HepG2 (cell line): ENCODE results near the gene TNFAIP6. TPM values are rescaled to one million over a fixed set of nuclear protein-coding genes. Genes with fewer than 3 reads are reported as not detected.

Experiments
- KDM5B ChIP-seq: sonication (generic); formaldehyde crosslinking; IDR thresholded peaks from 2 replicates; pipeline ENCODE4 v1.4.0; 2020; ENCODE audit warnings: missing genetic modification reagents, mild to moderate bottlenecking, borderline replicate concordance
- PAX8 ChIP-seq: sonication (generic); formaldehyde crosslinking; IDR thresholded peaks from 2 replicates; pipeline ENCODE4 v1.8.0; 2022; ENCODE audit warnings: mild to moderate bottlenecking, missing genetic modification reagents, borderline replicate concordance
- RXRB ChIP-seq: IDR thresholded peaks from 2 replicates; pipeline ENCODE4 v1.6.1; 2016; ENCODE audit warnings: borderline replicate concordance, missing genetic modification reagents, missing compliant biosample characterization
- ZBED4 ChIP-seq: sonication (generic); formaldehyde crosslinking; IDR thresholded peaks from 2 replicates; pipeline ENCODE4 v1.4.0; 2020; ENCODE audit warnings: missing genetic modification reagents, borderline replicate concordance
- ZBTB4 ChIP-seq: sonication (generic); formaldehyde crosslinking; IDR thresholded peaks from 2 replicates; pipeline ENCODE4 v1.4.0; 2020; ENCODE audit warnings: missing genetic modification reagents, mild to moderate bottlenecking, borderline replicate concordance
- ZNF317 ChIP-seq: sonication (generic); formaldehyde crosslinking; IDR thresholded peaks from 2 replicates; pipeline ENCODE4 v1.5.0; 2020; ENCODE audit warnings: mild to moderate bottlenecking, missing genetic modification reagents
- ZNF572 ChIP-seq: sonication (generic); formaldehyde crosslinking; IDR thresholded peaks from 2 replicates; pipeline ENCODE4 v1.5.1; 2020; ENCODE audit warnings: mild to moderate bottlenecking, missing genetic modification reagents
- ZNF644 ChIP-seq: IDR thresholded peaks from 2 replicates; pipeline ENCODE4 v1.6.1; 2016; ENCODE audit warnings: low read depth
- ZSCAN21 ChIP-seq: sonication (generic); formaldehyde crosslinking; IDR thresholded peaks from 2 replicates; pipeline ENCODE4 v1.8.0; 2022; ENCODE audit warnings: mild to moderate bottlenecking, missing genetic modification reagents, moderate library complexity, borderline replicate concordance
- polyA plus RNA-seq, 8 experiments: library from polyadenylated mRNA; depleted of rRNA in 3 of 8; stranded (reverse) in 7 of 8; unstranded in 1 of 8; fragments of >200 nt; fragmentation: Illumina TruSeq in 4 of 8; extraction: Trizol in 4 of 8; gene quantifications; 2 replicates each; pipeline versions ENCODE4 v1.2.1 to v1.2.3, GENCODE V29; 2011 to 2016; ENCODE audit warnings: low read depth in 4 of 8, missing spikeins in 1 of 8, mixed read lengths in 1 of 8; ENCODE audit not compliant: insufficient read depth in 1 of 8
- total RNA-seq, 5 experiments: library from RNA; depleted of rRNA; stranded (reverse); fragments of >200 nt; fragmentation: Illumina TruSeq; extraction: Trizol; gene quantifications; 2 replicates each; pipeline ENCODE4 v1.2.3, GENCODE V29; 2016; ENCODE audit warnings: low read depth in 1 of 5
- TF ChIP-seq, protein P1 (sequence below): sonication (generic); formaldehyde crosslinking; IDR thresholded peaks from 2 replicates; pipeline ENCODE4 v1.4.0; 2020; ENCODE audit warnings: missing genetic modification reagents, low read depth, mild to moderate bottlenecking, borderline replicate concordance
- TF ChIP-seq, protein P2 (sequence below): sonication (generic); formaldehyde crosslinking; IDR thresholded peaks from 2 replicates; pipeline ENCODE4 v1.4.0; 2020; ENCODE audit warnings: missing genetic modification reagents
- TF ChIP-seq, protein P3 (sequence below): sonication (generic); formaldehyde crosslinking; IDR thresholded peaks from 2 replicates; pipeline ENCODE4 v1.8.1; 2023; ENCODE audit warnings: mild to moderate bottlenecking, moderate library complexity, missing genetic modification reagents
- TF ChIP-seq, protein P4 (sequence below): sonication (generic); formaldehyde crosslinking; IDR thresholded peaks from 2 replicates; pipeline ENCODE4 v1.4.0; 2020; ENCODE audit warnings: missing genetic modification reagents, borderline replicate concordance

Gene TNFAIP6
- total and polyA plus RNA-seq, 2 of the 13 experiments (the other 11 are each of a cell fraction or from before 2014, with no cell fraction given), result not detected

DNA sequence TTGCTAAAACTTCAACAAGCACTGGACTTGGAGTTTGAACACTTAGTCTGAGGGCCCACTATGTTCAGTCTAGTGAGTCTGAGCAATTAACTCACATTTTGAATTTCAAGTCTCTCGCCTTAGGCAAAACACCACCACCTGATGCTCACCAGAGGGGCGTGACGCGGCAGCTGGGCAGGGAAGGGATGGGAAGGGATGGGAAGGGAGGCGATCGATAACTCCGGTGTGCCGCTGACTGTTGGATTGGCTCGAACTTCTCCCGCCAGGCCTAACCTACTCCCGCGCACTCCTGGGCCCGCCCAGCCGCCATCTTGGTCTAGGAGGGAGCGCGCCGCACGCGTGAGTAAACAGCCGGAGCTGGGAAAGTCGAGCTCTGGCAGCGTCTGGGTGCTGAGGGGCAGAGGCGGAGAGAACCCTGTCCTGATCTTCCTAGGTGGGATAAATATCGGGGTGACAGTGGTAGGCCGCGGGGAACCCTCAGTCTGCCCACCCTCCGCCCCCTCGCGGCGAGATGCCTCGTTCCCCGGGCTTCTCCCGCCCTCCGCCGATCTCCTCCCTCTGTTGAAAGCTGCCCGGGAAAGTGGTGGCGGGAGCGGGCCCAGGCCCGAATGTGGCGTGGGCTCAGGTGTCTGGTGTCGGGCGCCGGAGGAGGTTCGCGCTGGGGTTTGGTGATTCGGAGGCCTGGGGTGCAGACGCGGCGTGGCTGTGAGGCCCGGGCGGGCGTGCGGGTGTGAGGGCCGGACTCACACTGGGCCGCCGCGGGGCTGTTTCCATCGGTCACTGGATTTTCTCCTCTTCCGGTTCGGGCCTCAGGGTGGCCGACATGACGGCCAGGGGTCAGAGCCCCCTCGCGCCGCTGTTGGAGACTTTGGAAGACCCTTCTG is 52.5 kb downstream of the TNFAIP6 start, which contains the start of gene RIF1 (continued):
- TF ChIP-seq, protein P1, sequence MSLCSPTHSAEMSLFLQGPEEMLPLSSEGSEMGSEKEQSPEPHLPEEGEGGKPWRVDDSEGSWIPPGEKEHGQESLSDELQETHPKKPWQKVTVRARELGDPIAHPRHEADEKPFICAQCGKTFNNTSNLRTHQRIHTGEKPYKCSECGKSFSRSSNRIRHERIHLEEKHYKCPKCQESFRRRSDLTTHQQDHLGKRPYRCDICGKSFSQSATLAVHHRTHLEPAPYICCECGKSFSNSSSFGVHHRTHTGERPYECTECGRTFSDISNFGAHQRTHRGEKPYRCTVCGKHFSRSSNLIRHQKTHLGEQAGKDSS (CRISPR knock-in tag), result peak; percentile 54; the same call in 1 of the 2 replicates
- TF ChIP-seq ZBTB4 (peak; percentile 47; the same call in 1 of the 2 replicates), ZSCAN21 (peak; percentile 7; the same call in 1 of the 2 replicates), ZBED4 (peak; percentile 77), ZNF644 (CRISPR knock-in tag) (peak; percentile 75), RXRB (CRISPR knock-in tag) (peak; percentile 58), ZNF317 (CRISPR knock-in tag) (peak; percentile 88; the same call in 1 of the 2 replicates), KDM5B (CRISPR knock-in tag) (peak; percentile 97), PAX8 (0 out of 2 replicates have a peak, but pooled peaks have one; percentile 76), ZNF572 (peak; percentile 13; the same call in 1 of the 2 replicates)
- TF ChIP-seq, protein P2, sequence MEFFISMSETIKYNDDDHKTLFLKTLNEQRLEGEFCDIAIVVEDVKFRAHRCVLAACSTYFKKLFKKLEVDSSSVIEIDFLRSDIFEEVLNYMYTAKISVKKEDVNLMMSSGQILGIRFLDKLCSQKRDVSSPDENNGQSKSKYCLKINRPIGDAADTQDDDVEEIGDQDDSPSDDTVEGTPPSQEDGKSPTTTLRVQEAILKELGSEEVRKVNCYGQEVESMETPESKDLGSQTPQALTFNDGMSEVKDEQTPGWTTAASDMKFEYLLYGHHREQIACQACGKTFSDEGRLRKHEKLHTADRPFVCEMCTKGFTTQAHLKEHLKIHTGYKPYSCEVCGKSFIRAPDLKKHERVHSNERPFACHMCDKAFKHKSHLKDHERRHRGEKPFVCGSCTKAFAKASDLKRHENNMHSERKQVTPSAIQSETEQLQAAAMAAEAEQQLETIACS (CRISPR knock-in tag), result peak; percentile 93
- TF ChIP-seq, protein P3, sequence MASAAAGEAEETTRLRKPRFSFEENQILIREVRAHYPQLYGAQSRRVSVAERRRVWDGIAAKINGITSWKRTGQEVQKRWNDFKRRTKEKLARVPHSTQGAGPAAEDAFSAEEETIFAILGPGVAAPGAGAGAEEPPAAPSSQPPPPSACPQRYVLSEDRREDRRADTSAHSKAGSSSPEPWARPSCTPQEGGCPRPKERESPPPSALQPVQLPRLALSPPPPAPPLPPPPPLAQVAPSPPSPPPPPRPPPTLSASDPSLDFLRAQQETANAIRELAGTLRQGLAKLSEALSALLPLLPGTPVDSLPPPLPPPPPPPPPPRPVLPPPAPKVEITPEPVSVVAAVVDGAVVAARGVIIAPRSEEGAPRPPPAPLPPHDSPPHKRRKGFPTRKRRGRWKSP (CRISPR knock-in tag), result peak; percentile 80
- TF ChIP-seq, protein P4, sequence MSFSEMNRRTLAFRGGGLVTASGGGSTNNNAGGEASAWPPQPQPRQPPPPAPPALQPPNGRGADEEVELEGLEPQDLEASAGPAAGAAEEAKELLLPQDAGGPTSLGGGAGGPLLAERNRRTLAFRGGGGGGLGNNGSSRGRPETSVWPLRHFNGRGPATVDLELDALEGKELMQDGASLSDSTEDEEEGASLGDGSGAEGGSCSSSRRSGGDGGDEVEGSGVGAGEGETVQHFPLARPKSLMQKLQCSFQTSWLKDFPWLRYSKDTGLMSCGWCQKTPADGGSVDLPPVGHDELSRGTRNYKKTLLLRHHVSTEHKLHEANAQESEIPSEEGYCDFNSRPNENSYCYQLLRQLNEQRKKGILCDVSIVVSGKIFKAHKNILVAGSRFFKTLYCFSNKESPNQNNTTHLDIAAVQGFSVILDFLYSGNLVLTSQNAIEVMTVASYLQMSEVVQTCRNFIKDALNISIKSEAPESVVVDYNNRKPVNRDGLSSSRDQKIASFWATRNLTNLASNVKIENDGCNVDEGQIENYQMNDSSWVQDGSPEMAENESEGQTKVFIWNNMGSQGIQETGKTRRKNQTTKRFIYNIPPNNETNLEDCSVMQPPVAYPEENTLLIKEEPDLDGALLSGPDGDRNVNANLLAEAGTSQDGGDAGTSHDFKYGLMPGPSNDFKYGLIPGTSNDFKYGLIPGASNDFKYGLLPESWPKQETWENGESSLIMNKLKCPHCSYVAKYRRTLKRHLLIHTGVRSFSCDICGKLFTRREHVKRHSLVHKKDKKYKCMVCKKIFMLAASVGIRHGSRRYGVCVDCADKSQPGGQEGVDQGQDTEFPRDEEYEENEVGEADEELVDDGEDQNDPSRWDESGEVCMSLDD (CRISPR knock-in tag), result no peak
